Nephron progenitor cell (in vitro differentiated cells): ENCODE results near the gene AQP5.

Experiments used
- DNase-seq: peaks from one replicate; pipeline ENCODE4 v3.0.0; 2021
- H3K27ac Mint-ChIP-seq: 2 replicates; pipeline ENCODE4 v1.8.0; 2021; ENCODE audit warnings: mild to moderate bottlenecking, moderate library complexity, mixed read lengths
- H3K27me3 Mint-ChIP-seq: 2 replicates; pipeline ENCODE4 v1.8.0; 2021; ENCODE audit warnings: mild to moderate bottlenecking, low read depth, mixed read lengths; ENCODE audit not compliant: poor library complexity
- H3K36me3 Mint-ChIP-seq: 2 replicates; pipeline ENCODE4 v1.8.0; 2021; ENCODE audit warnings: low read depth, mixed read lengths
- H3K4me1 Mint-ChIP-seq: 2 replicates; pipeline ENCODE4 v1.8.0; 2021; ENCODE audit warnings: mixed read lengths
- H3K4me3 Mint-ChIP-seq: 2 replicates; pipeline ENCODE4 v1.8.0; 2021; ENCODE audit warnings: mild to moderate bottlenecking, moderate library complexity, mixed read lengths
- H3K9me3 Mint-ChIP-seq: 2 replicates; pipeline ENCODE4 v1.8.0; 2021; ENCODE audit warnings: mild to moderate bottlenecking, moderate library complexity, mixed read lengths
- CTCF ChIP-seq: fragments of 200-600 bp; sonication (generic); IDR thresholded peaks from 2 replicates; pipeline ENCODE4 v1.5.0; 2021; ENCODE audit warnings: antibody characterized with exemption

Gene AQP5

GRCh38 chr12:49948866-49949845 is 12.5 kb upstream of the AQP5 start:
- peaks cover 22% of the 10 kb centered on the region for H3K27me3 Mint-ChIP-seq
- peaks cover 28% of the 10 kb centered on the region for H3K4me1 Mint-ChIP-seq
- H3K9me3 Mint-ChIP-seq, result no peaks in the 10 kb centered on the region
- no peak for TF ChIP-seq CTCF
- H3K27ac Mint-ChIP-seq, result no peak overlapping the region
- DNase-seq, result no peak
- no peaks in the 10 kb centered on the region for H3K36me3 Mint-ChIP-seq
- H3K4me3 Mint-ChIP-seq, result no peak overlapping the region

- Mint-ChIP-seq H3K27me3 (peaks cover 22% of the 10 kb centered on the region), H3K9me3 (no peaks in the 10 kb centered on the region), H3K4me1 (peaks cover 35% of the 10 kb centered on the region), H3K36me3 (no peaks in the 10 kb centered on the region), H3K4me3 (no peak overlapping the region), H3K27ac (no peak overlapping the region)
- TF ChIP-seq CTCF, result no peak
- DNase-seq, result no peak
Observed at GRCh38 chr12:49949866-49950265, 11.8 kb upstream of the AQP5 start.

- Mint-ChIP-seq H3K36me3 (no peaks in the 10 kb centered on the region), H3K27ac (no peak within 1 kb of the TSS), H3K4me1 (peaks cover 29% of the 10 kb centered on the region), H3K27me3 (peaks cover 19% of the 10 kb centered on the region), H3K9me3 (no peaks in the 10 kb centered on the region), H3K4me3 (no peak within 1 kb of the TSS)
- TF ChIP-seq CTCF, result no peak
- no peak for DNase-seq
Observed at GRCh38 chr12:49950273-49951251, 11.1 kb upstream of the AQP5 start, which contains the start of gene AQP2. AQP2 (plus strand) TSS chr12:49950737; CDS start chr12:49950831, 94 bp downstream.

GRCh38 chr12:49951411-49952240 is 10.0 kb upstream of the AQP5 start:
- no peak for DNase-seq
- H3K27ac Mint-ChIP-seq, result no peak overlapping the region
- no peak overlapping the region for H3K4me3 Mint-ChIP-seq
- H3K36me3 Mint-ChIP-seq, result no peaks in the 10 kb centered on the region
- H3K27me3 Mint-ChIP-seq, result peaks cover 28% of the 10 kb centered on the region
- TF ChIP-seq CTCF, result no peak
- no peaks in the 10 kb centered on the region for H3K9me3 Mint-ChIP-seq
- peaks cover 26% of the 10 kb centered on the region for H3K4me1 Mint-ChIP-seq

GRCh38 chr12:49952391-49953055 is 9.1 kb upstream of the AQP5 start:
- Mint-ChIP-seq H3K27me3 (peaks cover 28% of the 10 kb centered on the region), H3K27ac (no peak overlapping the region), H3K4me1 (peaks cover 29% of the 10 kb centered on the region), H3K36me3 (no peaks in the 10 kb centered on the region), H3K9me3 (no peaks in the 10 kb centered on the region), H3K4me3 (no peak overlapping the region)
- TF ChIP-seq CTCF, result no peak
- DNase-seq, result no peak
